ENCODE data around the gene TAS2R50.

TAS2R50 gene

GRCh38 chr12:10943167-10943566 lies 43.5 kb downstream of the TAS2R50 start:
- Histone ChIP-seq H3K27me3 (ENCODE audit: control insufficient read depth, insufficient read depth, low read length) (no peaks in the 10 kb centered on the region), H3K4me3 (ENCODE audit: low read depth, low read length) (no peak overlapping the region), H3K9me3 (ENCODE audit: control insufficient read depth, insufficient read depth, low read length) (no peaks in the 10 kb centered on the region), H3K36me3 (ENCODE audit: control insufficient read depth, insufficient read depth, low read length) (no peaks in the 10 kb centered on the region), H3K9ac (ENCODE audit: low read depth, low read length) (no peak overlapping the region), H3K4me1 (ENCODE audit: control insufficient read depth, insufficient read depth, low read length) (peaks cover 5% of the 10 kb centered on the region)

GRCh38 chr12:10941916-10942607 lies 44.6 kb downstream of the TAS2R50 start:
- Histone ChIP-seq H3K36me3 (ENCODE audit: control insufficient read depth, insufficient read depth, low read length) (no peaks in the 10 kb centered on the region), H3K9me3 (ENCODE audit: control insufficient read depth, insufficient read depth, low read length) (no peaks in the 10 kb centered on the region), H3K4me1 (ENCODE audit: control insufficient read depth, insufficient read depth, low read length) (peaks cover 5% of the 10 kb centered on the region), H3K4me3 (ENCODE audit: low read depth, low read length) (no peak overlapping the region), H3K27me3 (ENCODE audit: control insufficient read depth, insufficient read depth, low read length) (no peaks in the 10 kb centered on the region), H3K9ac (ENCODE audit: low read depth, low read length) (no peak overlapping the region)

- Histone ChIP-seq H3K27me3 (ENCODE audit: control insufficient read depth, insufficient read depth, low read length) (no peaks in the 10 kb centered on the region), H3K4me1 (ENCODE audit: control insufficient read depth, insufficient read depth, low read length) (peaks cover 5% of the 10 kb centered on the region), H3K36me3 (ENCODE audit: control insufficient read depth, insufficient read depth, low read length) (no peaks in the 10 kb centered on the region), H3K4me3 (ENCODE audit: low read depth, low read length) (no peak overlapping the region), H3K9me3 (ENCODE audit: control insufficient read depth, insufficient read depth, low read length) (no peaks in the 10 kb centered on the region), H3K9ac (ENCODE audit: low read depth, low read length) (no peak overlapping the region)
Observed at GRCh38 chr12:10941369-10941768, 45.3 kb downstream of the TAS2R50 start.

- Histone ChIP-seq H3K9me3 (ENCODE audit: control insufficient read depth, insufficient read depth, low read length) (no peaks in the 10 kb centered on the region), H3K4me1 (ENCODE audit: control insufficient read depth, insufficient read depth, low read length) (peaks cover 11% of the 10 kb centered on the region), H3K27me3 (ENCODE audit: control insufficient read depth, insufficient read depth, low read length) (no peaks in the 10 kb centered on the region), H3K4me3 (ENCODE audit: low read depth, low read length) (no peak overlapping the region), H3K9ac (ENCODE audit: low read depth, low read length) (no peak overlapping the region), H3K36me3 (ENCODE audit: control insufficient read depth, insufficient read depth, low read length) (no peaks in the 10 kb centered on the region)
Observed at GRCh38 chr12:10940389-10940788, 46.3 kb downstream of the TAS2R50 start.

- no peaks in the 10 kb centered on the region for H3K36me3 ChIP-seq (ENCODE audit: control insufficient read depth, insufficient read depth, low read length)
- no peak within 1 kb of the TSS for H3K4me3 ChIP-seq (ENCODE audit: low read depth, low read length)
- H3K27me3 ChIP-seq (ENCODE audit: control insufficient read depth, insufficient read depth, low read length), result no peaks in the 10 kb centered on the region
- no peak within 1 kb of the TSS for H3K9ac ChIP-seq (ENCODE audit: low read depth, low read length)
- H3K9me3 ChIP-seq (ENCODE audit: control insufficient read depth, insufficient read depth, low read length), result no peaks in the 10 kb centered on the region
- H3K4me1 ChIP-seq (ENCODE audit: control insufficient read depth, insufficient read depth, low read length), result peaks cover 11% of the 10 kb centered on the region
Observed at GRCh38 chr12:10939163-10939562, 47.5 kb downstream of the TAS2R50 start, which contains the start of gene TAS2R14. TAS2R14 (minus strand) TSS chr12:10939263; CDS start chr12:10939207, 56 bp downstream.

GRCh38 chr12:10936506-10936905 lies 50.2 kb downstream of the TAS2R50 start:
- no peaks in the 10 kb centered on the region for H3K27me3 ChIP-seq (ENCODE audit: control insufficient read depth, insufficient read depth, low read length)
- H3K36me3 ChIP-seq (ENCODE audit: control insufficient read depth, insufficient read depth, low read length), result no peaks in the 10 kb centered on the region
- H3K9ac ChIP-seq (ENCODE audit: low read depth, low read length), result no peak overlapping the region
- no peaks in the 10 kb centered on the region for H3K9me3 ChIP-seq (ENCODE audit: control insufficient read depth, insufficient read depth, low read length)
- H3K4me3 ChIP-seq (ENCODE audit: low read depth, low read length), result no peak overlapping the region
- peaks cover 6% of the 10 kb centered on the region for H3K4me1 ChIP-seq (ENCODE audit: control insufficient read depth, insufficient read depth, low read length)
